Measurements from ENCODE around the gene IL1RN.

Gene IL1RN

DNA sequence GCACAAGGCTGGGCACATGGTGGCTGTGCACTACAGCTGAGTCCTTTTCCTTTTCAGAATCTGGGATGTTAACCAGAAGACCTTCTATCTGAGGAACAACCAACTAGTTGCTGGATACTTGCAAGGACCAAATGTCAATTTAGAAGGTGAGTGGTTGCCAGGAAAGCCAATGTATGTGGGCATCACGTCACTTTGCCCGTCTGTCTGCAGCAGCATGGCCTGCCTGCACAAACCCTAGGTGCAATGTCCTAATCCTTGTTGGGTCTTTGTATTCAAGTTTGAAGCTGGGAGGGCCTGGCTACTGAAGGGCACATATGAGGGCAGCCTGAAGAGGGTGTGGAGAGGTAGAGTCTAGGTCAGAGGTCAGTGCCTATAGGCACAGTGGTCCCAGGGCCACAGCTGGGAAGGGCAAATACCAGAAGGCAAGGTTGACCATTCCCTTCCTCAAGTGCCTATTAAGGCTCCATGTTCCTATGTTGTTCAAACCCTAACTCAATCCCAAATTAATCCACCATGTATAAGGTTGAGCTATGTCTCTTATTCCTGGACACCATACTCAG is 2.2 kb downstream of the IL1RN start:
- DNase-seq (ENCODE audit: low read depth): no peak

- DNase-seq (ENCODE audit: low read depth): no peak
These were observed 4.2 kb downstream of the IL1RN start for GRCh38 chr2:113131352-113132185.

GRCh38 chr2:113132414-113133021 is 5.1 kb downstream of the IL1RN start:
- no peak for DNase-seq (ENCODE audit: low read depth)

DNA sequence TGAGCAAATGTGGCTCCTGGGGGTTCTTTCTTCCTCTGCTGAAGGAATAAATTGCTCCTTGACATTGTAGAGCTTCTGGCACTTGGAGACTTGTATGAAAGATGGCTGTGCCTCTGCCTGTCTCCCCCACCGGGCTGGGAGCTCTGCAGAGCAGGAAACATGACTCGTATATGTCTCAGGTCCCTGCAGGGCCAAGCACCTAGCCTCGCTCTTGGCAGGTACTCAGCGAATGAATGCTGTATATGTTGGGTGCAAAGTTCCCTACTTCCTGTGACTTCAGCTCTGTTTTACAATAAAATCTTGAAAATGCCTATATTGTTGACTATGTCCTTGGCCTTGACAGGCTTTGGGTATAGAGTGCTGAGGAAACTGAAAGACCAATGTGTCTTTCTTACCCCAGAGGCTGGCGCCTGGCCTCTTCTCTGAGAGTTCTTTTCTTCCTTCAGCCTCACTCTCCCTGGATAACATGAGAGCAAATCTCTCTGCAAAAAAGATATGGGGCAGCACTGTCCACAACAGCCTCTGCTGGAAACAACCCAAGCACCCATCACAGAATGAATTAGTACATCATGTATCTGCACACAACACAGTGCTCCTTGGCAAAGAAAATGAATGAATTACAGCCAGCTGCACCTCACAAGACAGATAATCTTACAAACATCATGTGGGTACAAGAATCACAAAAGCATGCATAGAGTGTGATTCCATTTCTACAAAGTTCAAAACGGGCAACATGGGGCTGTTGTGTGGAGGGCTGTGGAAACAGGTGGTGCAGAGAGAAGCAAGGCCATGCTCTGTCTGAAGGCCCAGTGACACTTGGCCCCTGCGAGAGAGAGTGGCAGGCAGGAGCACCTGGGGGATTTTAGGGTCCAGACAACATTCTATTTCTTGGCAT is 6.6 kb downstream of the IL1RN start:
- no peak for DNase-seq (ENCODE audit: low read depth)

DNA sequence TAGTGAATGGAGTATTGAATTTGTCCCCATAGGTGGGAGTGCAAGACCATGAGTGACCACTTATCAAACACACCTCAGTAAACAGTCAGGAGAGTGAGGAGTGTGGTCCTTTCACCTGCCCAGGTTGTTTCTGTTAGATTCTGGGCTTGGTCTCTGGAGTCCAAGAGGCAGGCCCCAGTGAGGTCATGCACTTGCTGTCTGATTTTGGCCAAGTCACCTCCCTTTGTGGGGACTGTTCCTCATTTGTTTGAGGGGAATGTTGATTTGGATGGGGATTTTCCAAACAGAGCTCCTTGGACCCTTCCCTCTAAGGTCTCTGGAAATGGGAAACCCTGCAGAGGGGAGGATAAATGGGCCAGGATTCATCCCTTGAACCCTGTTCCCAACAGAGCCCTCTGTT is 7.3 kb downstream of the IL1RN start:
- no peak for DNase-seq (ENCODE audit: low read depth)

- DNase-seq (ENCODE audit: low read depth): no peak
These were observed 7.9 kb downstream of the IL1RN start for GRCh38 chr2:113135317-113135716.

GRCh38 chr2:113136828-113137775 is 9.7 kb downstream of the IL1RN start:
- DNase-seq (ENCODE audit: low read depth): no peak

DNA sequence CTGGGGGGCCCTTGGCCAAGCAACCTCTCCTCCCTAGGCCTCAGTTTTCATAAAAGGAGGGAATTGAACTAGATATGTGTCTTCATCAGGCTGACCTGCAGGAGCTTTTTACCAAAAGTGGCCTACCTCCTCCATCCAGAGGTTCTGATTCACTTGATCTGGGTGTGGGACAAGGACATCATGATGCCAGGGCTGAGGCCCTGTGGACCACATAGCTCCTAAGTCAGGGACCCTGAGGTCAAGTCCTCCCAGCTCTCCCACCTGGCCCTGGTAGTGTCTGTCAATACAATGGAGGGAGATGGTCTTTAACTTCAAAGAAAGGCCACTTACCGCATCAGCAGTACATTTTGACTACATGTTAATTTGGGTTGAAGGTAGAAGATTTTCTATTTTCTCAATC is 10.4 kb downstream of the IL1RN start:
- no peak for DNase-seq (ENCODE audit: low read depth)

DNA sequence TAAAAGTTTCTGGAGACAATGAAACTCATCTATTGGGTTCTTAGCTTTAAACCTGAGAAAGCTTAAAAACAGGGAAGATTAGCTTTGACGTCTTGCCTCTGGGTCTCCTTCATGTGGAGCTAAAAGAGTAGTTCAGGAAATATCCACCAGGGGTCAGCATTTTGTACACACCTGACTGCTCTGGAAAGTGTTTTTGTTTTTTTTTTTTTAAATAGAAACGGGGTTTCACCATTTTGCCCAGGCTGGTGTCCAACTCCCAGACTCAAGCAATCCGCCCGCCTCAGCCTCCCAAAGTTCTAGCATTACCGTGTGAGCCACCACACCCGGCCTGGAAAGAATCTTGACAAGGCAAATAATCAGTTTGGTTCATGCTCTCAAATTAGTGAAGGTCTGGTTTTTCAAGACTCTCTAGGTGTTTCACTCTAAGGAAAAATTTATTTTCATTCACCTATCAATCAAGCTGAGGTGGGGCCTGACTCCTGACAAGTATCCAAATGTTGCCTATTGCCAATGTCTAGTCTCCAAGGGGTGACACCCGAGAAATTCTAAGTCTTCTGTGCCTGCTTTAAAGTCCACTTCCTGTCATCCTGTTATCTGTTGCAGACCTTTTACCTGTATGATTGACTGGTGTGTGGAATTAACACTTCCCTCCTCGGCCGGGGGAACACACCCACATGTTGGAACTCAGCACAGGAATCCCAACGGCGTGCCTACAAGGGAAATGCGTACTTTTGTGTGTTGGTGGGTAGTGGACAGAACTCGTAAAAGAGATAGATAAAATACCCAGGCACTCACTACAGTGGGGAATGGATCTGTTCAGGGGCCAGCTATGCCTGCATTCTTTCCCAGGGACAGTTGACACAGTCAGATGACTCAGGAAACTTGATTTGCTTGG is 11.3 kb downstream of the IL1RN start:
- no peak for DNase-seq (ENCODE audit: low read depth)

DNA sequence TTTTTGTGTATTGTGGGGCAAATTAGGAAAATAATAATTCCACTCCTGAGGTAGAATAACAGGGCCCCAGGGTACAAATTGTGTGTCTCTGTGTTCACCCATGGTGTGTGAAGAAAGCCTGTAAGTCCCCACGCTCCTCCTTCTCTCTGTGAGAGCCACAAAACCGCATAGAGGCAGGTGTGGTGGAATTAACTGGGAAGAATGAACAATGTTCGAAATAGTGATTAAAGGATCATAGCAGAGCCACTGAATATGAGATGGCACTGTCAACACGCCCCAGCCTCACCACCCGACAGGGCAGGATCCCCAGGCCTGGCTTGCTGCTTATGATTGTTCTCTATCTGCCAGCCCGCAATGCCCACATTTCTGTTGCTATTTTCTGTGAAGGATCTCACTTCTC is 14.1 kb downstream of the IL1RN start:
- no peak for DNase-seq (ENCODE audit: low read depth)

DNA sequence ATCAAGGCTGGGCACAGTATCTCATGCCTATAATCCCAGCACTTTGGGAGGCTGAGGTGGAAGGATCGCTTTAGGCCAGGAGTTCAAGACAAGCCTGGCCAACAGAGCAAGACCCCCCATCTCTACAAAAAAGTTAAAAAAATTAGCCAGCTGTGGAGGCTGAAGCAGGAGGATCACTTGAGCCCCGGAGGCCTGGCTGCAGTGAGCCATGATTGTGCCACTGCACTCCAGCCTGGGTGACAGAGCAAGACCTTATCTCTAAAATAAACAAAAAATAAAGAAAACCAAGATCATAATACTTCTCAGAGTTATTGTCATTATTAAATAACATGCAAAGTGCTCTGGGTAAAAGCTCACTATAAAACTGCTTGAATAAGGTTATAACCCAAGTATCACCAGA is 14.9 kb downstream of the IL1RN start:
- no peak for DNase-seq (ENCODE audit: low read depth)

DNA sequence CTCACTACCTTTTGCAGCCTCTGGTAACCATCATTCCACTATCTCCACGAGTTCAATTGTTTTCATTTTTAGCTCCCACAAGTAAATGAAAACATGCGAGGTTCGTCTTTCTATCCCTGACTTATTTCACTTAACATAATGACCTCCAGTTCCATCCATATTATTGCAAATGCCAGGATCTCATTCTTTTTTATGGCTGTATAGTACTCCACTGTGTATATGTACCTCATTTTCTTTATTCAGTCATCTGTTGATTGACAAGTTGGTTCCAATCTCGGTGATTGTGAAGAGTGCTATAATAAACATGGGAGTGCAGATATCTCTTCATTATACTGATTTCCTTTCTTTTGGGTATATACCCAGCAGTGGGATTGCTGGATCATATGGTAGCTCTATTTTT is 16.9 kb downstream of the IL1RN start:
- no peak for DNase-seq (ENCODE audit: low read depth)

GRCh38 chr2:113148606-113149552 is 21.5 kb downstream of the IL1RN start:
- no peak for DNase-seq (ENCODE audit: low read depth)

DNA sequence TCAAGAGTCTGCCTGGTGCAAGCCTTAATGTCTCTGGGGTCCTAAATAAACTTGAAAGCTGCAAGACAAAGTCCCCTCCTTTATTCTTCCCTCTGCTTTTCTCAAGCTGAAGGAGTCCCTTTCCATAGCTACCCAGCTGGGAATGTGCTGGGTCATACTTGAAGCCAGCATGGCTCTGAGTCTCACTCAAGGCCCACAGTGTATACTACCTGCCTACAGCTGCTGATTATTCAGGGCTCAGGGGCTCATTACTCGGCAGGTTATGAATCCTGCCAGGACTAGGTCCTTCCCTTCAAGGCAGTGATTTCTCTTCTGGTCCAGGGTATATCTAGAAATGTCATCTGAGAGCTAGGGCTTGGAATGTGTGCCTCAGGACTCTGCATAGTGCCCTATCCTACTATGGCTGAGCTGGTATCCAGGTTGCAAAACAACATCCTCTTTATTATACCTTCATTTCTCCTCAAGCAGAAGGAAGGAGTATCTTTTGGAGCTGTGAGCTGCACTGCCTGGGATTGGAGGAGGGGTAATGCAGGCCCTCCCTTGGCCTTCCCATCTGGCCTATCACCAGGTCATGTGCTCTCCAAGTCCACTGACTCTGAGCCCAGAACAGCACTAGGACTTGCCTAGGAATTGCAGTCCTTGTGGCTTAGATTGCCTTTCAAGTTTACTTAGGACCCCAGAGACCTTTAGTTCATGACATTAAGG is 22.3 kb downstream of the IL1RN start:
- no peak for DNase-seq (ENCODE audit: low read depth)

DNA sequence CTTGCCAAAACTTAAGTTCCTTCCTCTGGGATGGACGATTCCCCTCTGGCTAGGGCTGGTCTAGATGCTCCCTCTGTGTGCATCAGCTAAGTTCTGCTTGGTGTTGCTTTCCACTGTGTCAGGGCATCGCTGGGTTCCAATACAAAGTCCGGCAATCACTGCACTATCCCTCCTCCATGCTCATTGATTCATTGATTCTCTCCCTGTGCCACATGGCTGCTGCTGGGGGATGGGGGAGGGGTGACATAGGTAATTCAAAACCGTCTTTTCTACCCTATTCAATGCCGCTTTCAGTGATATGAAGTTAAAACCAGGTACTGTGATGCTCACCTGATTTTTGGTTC is 22.8 kb downstream of the IL1RN start:
- no peak for DNase-seq (ENCODE audit: low read depth)

DNA sequence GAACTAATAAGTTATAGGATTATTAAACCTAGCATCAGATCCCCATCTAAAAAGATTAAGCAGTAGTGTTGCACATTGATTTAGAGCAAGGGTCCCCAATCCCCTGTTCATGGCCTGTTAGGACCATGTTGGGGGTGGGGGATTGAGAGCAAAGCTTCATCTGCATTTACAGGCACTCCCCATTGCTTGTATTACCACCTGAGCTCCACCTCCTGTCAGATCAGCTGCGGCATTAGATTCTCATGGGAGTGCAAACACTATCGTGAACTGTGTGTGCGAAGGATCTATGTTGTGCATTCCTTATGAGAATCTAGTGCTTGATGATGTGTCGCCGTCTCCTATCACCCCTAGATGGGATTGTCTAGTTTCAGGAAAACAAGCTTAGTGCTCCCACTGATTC is 27.9 kb downstream of the IL1RN start:
- DNase-seq (ENCODE audit: low read depth): no peak

DNA sequence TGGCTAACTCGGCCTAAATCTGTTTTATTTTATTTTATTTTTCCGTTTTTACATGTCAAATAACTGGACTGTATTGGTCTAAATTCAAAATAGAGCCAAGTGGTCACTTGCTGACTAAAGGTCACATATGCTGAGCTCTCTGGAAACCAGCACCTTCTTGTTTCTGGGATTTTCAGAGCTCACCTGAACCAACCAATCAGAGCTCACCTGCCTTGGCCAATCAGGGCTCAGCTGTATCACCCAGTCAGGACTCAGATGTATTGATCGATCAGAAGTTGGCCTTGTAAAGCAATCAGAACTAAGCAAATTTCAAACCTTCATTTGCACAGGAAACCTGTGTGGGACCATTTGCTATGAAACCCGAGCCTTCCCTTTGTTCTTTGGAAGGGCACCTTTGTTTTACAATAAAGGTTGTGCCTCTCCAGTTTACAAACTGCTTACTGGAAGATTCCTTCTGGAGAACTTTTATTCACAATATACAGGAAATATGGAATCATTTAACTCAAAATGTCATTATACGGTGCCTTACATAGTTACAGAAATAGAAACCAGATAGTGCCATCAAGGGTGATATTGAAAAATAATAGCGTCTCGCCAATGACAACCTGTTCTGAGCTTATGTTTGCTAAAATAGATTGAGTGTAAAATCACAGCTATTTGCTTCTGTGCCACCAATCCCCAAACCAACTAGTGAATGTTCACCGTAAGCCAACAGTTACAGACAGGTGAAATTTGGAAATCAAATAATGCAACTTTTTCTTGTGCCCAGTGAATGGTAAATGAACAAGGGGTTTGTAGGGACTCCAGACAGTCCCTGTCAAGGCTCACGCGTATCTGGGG is 29.1 kb downstream of the IL1RN start:
- no peak for DNase-seq (ENCODE audit: low read depth)
